Left lung (tissue), 10 donors: ENCODE results near the gene ROPN1. TPM values are rescaled to one million over a fixed set of nuclear protein-coding genes. Genes with fewer than 3 reads are reported as not detected.

Experiments used
- ATAC-seq: fragments of 200-7000 bp; cut with Tn5 transposase; one replicate; pipeline ENCODE4 v1.9.1; 2020; ENCODE audit warnings: moderate library complexity
- DNase-seq, 4 donors: peaks; one replicate each; pipeline ENCODE4 v3.0.0-alpha.2; 2013 to 2020
- H3K27ac ChIP-seq, 2 donors: fragments of 200-600 bp; sonication (generic) in 1 of 2; one replicate each; pipeline versions ENCODE4 v1.5.0 to v1.8.0; 2020 to 2021
- H3K27me3 ChIP-seq, 2 donors: fragments of 200-600 bp; sonication (generic) in 1 of 2; one replicate each; pipeline versions ENCODE4 v1.5.0 to v1.8.0; 2020 to 2021
- H3K36me3 ChIP-seq, 2 donors: fragments of 200-600 bp; sonication (generic) in 1 of 2; one replicate each; pipeline versions ENCODE4 v1.5.0 to v1.8.0; 2020 to 2021
- H3K4me1 ChIP-seq, 2 donors: fragments of 200-600 bp; one replicate each; pipeline ENCODE4 v1.8.0; 2021
- H3K4me3 ChIP-seq, 2 donors: fragments of 200-600 bp; sonication (generic) in 1 of 2; one replicate each; pipeline versions ENCODE4 v1.5.0 to v1.8.0; 2020 to 2021; ENCODE audit warnings: mild to moderate bottlenecking in 1 of 2
- H3K9me3 ChIP-seq, 2 donors: fragments of 200-600 bp; sonication (generic) in 1 of 2; one replicate each; pipeline versions ENCODE4 v1.5.0 to v1.8.0; 2020 to 2021
- CTCF ChIP-seq, 2 donors: fragments of 200-600 bp; sonication (generic) in 1 of 2; IDR thresholded peaks; one replicate each; pipeline versions ENCODE4 v1.5.0 to v1.8.0; 2021; ENCODE audit warnings: antibody characterized with exemption in 2 of 2
- intact Hi-C, 2 donors: fragments of 100-400 bp; cut with DNase I; formaldehyde crosslinking; loops; one replicate each; pipeline versions ENCODE4 v1.11.2 to v1.14.2; 2022
- polyA plus RNA-seq, 6 donors: library from polyadenylated mRNA; unstranded; fragments of 120-200 nt; gene quantifications; one replicate each; pipeline ENCODE4 v1.2.1, GENCODE V29; 2013; ENCODE audit not compliant: insufficient read length in 6 of 6
- total RNA-seq, 2 donors: library from RNA; stranded (reverse); fragmentation: NEBNext Ultra II Directional; extraction: Animal tissue kit (Norgen Biotek cat#: 25700); gene quantifications; one replicate each; pipeline ENCODE4 v1.2.1, GENCODE V29; 2021
- donor health status: DM: no; HTN: yes; CAD: no.
- donor health status: DM: no; HTN: no; CAD: no.

The ROPN1 gene
- total and polyA plus RNA-seq, 8 donors, result 0.15 to 0.31 (median 0.28) TPM; not detected in 2

GRCh38 chr3:123919353-123919752, 72.6 kb downstream of the ROPN1 start:
- peaks cover 0 to 55% of the 10 kb centered on the region in 2 donors for H3K36me3 ChIP-seq
- H3K9me3 ChIP-seq, result peaks cover 0 to 33% of the 10 kb centered on the region in 2 donors
- no peaks in the 10 kb centered on the region for H3K27me3 ChIP-seq
- no peak for TF ChIP-seq CTCF (IDR thresholded peaks at IDR 0.05)
- intact Hi-C loops, result no loop called here
- no peak for ATAC-seq
- no peak overlapping the region for H3K27ac ChIP-seq
- peak in 1 of 4 donors; percentile 39 for DNase-seq
- H3K4me1 ChIP-seq, result no peaks in the 10 kb centered on the region
- no peak overlapping the region for H3K4me3 ChIP-seq

Other genes with a start within 250 kb of the ROPN1 start
- 100 to 1,000 TPM; 155 to 175 TPM for gene MYLK, start 107.8 kb downstream of the ROPN1 start, total RNA-seq
- gene MYLK, start 107.8 kb downstream of the ROPN1 start, polyA plus RNA-seq, result 100 to 1,000 TPM; 397 to 468 (median 420) TPM
- 10 to 100 TPM; 40.9 to 44.4 TPM for gene CCDC14, start 30.9 kb downstream of the ROPN1 start, total RNA-seq
- 100 to 1,000 TPM; 203 to 323 (median 238) TPM for gene CCDC14, start 30.9 kb downstream of the ROPN1 start, polyA plus RNA-seq
- gene KALRN, start 41.2 kb upstream of the ROPN1 start, total RNA-seq, result 10 to 100 TPM; 19.2 to 25.4 TPM
- 10 to 100 TPM; 24.0 to 37.0 (median 26.2) TPM for gene KALRN, start 41.2 kb upstream of the ROPN1 start, polyA plus RNA-seq